ENCODE data around the gene SIGLECL1.
"Not testable (repeated sequence)": the region's sequence is repeated elsewhere in the genome, so short reads cannot be mapped to it uniquely, and the experiment has no call there.

SIGLECL1 gene

DNA sequence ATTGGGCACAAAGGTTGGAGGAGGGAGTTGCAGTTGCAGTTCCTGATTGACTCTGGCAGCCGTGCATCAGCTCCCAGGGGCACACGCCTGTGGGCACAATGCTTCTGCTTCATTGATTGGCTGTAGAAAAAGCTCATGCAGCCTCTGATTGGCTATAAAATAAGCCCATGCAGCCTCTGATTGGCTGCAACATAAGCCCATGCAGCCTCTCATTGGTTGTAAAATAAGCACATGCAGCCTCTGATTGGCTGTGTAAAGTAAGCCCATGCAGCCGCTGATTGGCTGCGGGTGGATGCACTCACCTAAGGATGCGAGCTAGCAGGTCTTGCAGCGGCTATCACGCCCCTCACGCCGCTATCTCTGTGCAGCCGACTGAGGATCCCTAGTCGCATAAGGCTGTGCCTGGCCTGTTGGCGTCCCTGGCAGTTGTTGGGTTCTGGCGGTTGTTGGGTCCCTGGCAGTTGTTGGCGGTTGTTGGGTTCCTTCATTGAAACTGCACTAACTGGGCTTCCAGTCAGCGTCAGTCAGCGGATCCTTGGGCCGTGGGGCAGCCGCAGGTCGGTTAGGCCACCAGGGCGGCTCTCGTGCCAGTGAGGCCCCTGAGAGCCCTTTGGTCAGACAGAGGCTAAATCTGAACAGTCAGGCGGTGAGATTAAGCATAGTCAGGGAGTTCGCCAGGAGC lies at the start of gene SIGLECL1:
Gene SIGLECL1 (plus strand): TSS at position 295 of the 682 bp plus-strand sequence. CDS start 12,993 bp downstream, outside the sequence.
- Mint-ChIP-seq H3K4me1 (no peaks in the 10 kb centered on the region), H3K4me3 (no peak within 1 kb of the TSS), H3K27me3 (peaks cover 31% of the 10 kb centered on the region), H3K27ac (no peak within 1 kb of the TSS), H3K9me3 (peaks cover 3% of the 10 kb centered on the region), H3K36me3 (no peaks in the 10 kb centered on the region)
- no peak for ATAC-seq

- Mint-ChIP-seq H3K27me3 (peaks cover 37% of the 10 kb centered on the region), H3K4me1 (no peaks in the 10 kb centered on the region), H3K9me3 (no peaks in the 10 kb centered on the region), H3K27ac (no peak overlapping the region), H3K36me3 (no peaks in the 10 kb centered on the region), H3K4me3 (no peak overlapping the region)
- no peak for ATAC-seq
These were observed 49.2 kb upstream of the SIGLECL1 start for GRCh38 chr19:51201712-51202111.

- no peaks in the 10 kb centered on the region for H3K4me1 Mint-ChIP-seq
- H3K36me3 Mint-ChIP-seq: no peaks in the 10 kb centered on the region
- H3K27me3 Mint-ChIP-seq: peaks cover 49% of the 10 kb centered on the region
- H3K9me3 Mint-ChIP-seq: no peaks in the 10 kb centered on the region
- H3K4me3 Mint-ChIP-seq: no peak overlapping the region
- no peak for ATAC-seq
- H3K27ac Mint-ChIP-seq: no peak overlapping the region
These were observed 47.0 kb upstream of the SIGLECL1 start for GRCh38 chr19:51203916-51204315.

DNA sequence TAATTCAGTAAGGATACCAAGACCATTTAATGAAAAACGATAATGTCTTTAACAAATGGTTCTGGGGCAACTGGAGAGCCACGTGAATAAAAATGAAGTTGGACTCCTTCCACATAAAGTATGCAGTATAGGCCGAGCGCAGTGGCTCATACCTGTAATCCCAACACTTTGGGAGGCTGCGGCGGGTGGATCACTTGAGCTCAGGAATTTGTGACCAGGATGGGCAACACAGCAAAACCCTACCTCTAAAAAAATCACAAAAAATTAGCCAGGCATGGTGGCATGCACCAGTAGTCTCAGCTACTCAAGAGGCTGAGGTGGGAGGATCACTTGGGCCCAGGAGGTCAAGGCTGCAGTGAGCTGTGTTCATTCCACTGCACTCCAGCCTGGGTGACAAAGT lies 46.6 kb upstream of the SIGLECL1 start:
- Mint-ChIP-seq H3K27ac (no peak overlapping the region), H3K4me3 (no peak overlapping the region), H3K9me3 (no peaks in the 10 kb centered on the region), H3K36me3 (no peaks in the 10 kb centered on the region), H3K4me1 (no peaks in the 10 kb centered on the region), H3K27me3 (peaks cover 46% of the 10 kb centered on the region)
- no peak for ATAC-seq

DNA sequence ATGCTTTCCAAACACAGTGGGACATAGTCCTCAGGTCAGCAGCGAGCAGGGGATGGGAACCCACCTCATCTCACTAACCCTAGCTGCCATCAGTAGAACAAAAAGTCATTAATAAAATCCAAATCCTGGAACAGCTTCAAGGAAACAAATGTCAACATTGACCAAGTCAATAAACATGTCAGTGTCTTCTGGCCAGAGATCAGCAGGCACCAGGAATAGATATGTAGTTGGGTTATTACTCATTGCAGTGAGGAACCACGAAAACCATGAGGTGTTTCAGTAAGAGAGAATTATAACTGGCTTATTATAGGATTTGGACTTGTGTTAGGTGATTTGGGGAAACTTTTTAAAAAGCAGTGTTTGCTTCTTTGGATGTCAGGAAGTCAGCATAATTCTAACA lies 43.1 kb upstream of the SIGLECL1 start:
- peaks cover 24% of the 10 kb centered on the region for H3K27me3 Mint-ChIP-seq
- ATAC-seq: no peak
- H3K4me1 Mint-ChIP-seq: no peaks in the 10 kb centered on the region

GRCh38 chr19:51210191-51210784 lies 40.6 kb upstream of the SIGLECL1 start:
- no peaks in the 10 kb centered on the region for H3K9me3 Mint-ChIP-seq
- H3K4me3 Mint-ChIP-seq: no peak overlapping the region
- peaks cover 27% of the 10 kb centered on the region for H3K27me3 Mint-ChIP-seq
- H3K36me3 Mint-ChIP-seq: no peaks in the 10 kb centered on the region
- no peak overlapping the region for H3K27ac Mint-ChIP-seq
- no peaks in the 10 kb centered on the region for H3K4me1 Mint-ChIP-seq
- ATAC-seq: no peak

More for the DNA sequence above, 43.1 kb upstream of the SIGLECL1 start:
- H3K9me3 Mint-ChIP-seq: no peaks in the 10 kb centered on the region
- H3K36me3 Mint-ChIP-seq: no peaks in the 10 kb centered on the region
- no peak overlapping the region for H3K27ac Mint-ChIP-seq
- H3K4me3 Mint-ChIP-seq: no peak overlapping the region

DNA sequence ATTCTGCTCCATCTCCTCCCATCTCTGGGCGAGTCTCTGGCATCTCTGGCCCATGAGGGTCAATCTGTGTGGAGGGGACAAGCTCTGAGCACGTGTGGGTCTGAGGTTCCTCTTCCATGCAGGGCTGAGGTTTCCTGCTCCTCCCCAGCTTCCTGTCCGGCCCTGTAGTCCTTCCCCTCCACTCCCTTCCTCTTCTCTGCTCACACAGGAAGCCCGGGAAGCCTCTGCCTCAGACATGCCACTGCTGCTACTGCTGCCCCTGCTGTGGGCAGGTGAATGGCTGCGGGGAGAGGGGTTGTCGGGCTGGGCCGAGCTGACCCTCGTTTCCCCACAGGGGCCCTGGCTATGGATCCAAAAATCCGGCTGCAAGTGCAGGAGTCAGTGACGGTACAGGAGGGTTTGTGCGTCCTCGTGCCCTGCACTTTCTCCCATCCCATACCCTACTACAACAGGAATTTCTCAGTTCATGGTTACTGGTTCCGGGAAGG lies 40.0 kb upstream of the SIGLECL1 start:
- H3K36me3 Mint-ChIP-seq, H3K4me1 Mint-ChIP-seq, H3K27ac Mint-ChIP-seq, H3K4me3 Mint-ChIP-seq, H3K9me3 Mint-ChIP-seq: not testable (repeated sequence)
- peaks cover 33% of the 10 kb centered on the region for H3K27me3 Mint-ChIP-seq
- ATAC-seq: peak; percentile 18

- Mint-ChIP-seq H3K4me3 (no peak overlapping the region), H3K36me3 (no peaks in the 10 kb centered on the region), H3K9me3 (peaks cover 4% of the 10 kb centered on the region), H3K27ac (no peak overlapping the region), H3K4me1 (no peaks in the 10 kb centered on the region), H3K27me3 (peaks cover 39% of the 10 kb centered on the region)
- ATAC-seq: no peak
These were observed 39.0 kb upstream of the SIGLECL1 start for GRCh38 chr19:51211833-51212232.

GRCh38 chr19:51219307-51219706 lies 31.6 kb upstream of the SIGLECL1 start:
- ATAC-seq: no peak
- Mint-ChIP-seq H3K27me3 (peaks cover 37% of the 10 kb centered on the region), H3K4me3 (no peak overlapping the region), H3K36me3 (no peaks in the 10 kb centered on the region), H3K27ac (no peak overlapping the region), H3K4me1 (no peaks in the 10 kb centered on the region), H3K9me3 (peaks cover 4% of the 10 kb centered on the region)

DNA sequence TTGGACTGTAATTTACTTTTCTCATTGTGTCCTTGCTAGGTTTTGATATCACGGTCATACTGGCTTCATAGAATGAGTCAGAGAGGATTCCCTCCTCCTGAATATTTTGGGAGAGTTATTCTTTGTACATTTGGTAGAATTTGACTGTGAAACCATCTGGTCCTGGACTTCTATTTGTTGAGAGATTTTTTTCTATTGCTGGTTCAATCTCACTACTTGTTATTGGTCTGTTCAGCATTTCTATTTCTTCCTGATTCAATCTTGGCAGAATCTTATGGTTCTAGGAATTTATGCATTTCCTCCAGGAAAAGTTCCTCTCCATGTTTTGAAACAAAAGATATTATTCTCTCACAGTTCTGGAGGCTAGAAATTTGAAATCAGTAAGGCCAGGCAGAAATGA lies 30.9 kb upstream of the SIGLECL1 start:
- H3K27me3 Mint-ChIP-seq: peaks cover 43% of the 10 kb centered on the region
- no peak overlapping the region for H3K4me3 Mint-ChIP-seq
- peaks cover 4% of the 10 kb centered on the region for H3K9me3 Mint-ChIP-seq
- ATAC-seq: no peak
- no peaks in the 10 kb centered on the region for H3K4me1 Mint-ChIP-seq
- no peak overlapping the region for H3K27ac Mint-ChIP-seq
- H3K36me3 Mint-ChIP-seq: no peaks in the 10 kb centered on the region

- H3K9me3 Mint-ChIP-seq: peaks cover under 1% of the 10 kb centered on the region
- peaks cover 46% of the 10 kb centered on the region for H3K27me3 Mint-ChIP-seq
- H3K4me3 Mint-ChIP-seq: no peak overlapping the region
- no peaks in the 10 kb centered on the region for H3K4me1 Mint-ChIP-seq
- H3K27ac Mint-ChIP-seq: no peak overlapping the region
- H3K36me3 Mint-ChIP-seq: no peaks in the 10 kb centered on the region
- ATAC-seq: no peak
These were observed 29.9 kb upstream of the SIGLECL1 start for GRCh38 chr19:51220996-51221395.

DNA sequence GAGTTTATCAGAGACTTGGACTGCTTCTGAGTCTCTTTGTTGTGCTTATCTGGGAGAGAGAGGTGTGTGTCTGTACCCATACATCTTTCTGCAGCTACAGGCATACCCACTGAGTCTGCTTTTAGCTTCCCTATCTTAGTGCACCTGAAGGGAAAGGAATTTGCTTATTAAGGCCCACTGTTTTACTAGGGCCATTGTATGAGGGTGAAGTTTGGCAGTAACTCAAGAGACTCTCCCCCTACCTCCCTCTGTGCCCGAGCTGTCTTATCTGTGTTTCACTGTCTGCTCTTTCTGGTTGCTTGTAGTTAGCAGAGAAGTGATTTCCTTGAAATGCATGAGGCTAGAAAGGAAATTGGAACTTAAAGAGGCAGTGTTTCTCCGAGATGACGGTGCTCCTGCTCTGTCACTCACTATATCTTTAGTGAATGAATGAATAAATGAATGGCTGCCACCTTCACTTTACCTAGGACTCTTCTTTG lies 26.7 kb upstream of the SIGLECL1 start:
- H3K9me3 Mint-ChIP-seq: no peaks in the 10 kb centered on the region
- H3K36me3 Mint-ChIP-seq: no peaks in the 10 kb centered on the region
- no peak for ATAC-seq
- no peak overlapping the region for H3K27ac Mint-ChIP-seq
- no peak overlapping the region for H3K4me3 Mint-ChIP-seq
- no peaks in the 10 kb centered on the region for H3K4me1 Mint-ChIP-seq
- H3K27me3 Mint-ChIP-seq: peaks cover 53% of the 10 kb centered on the region

GRCh38 chr19:51224898-51225393 lies 25.9 kb upstream of the SIGLECL1 start, which contains the start of gene CD33:
Gene CD33, plus strand, starts transcription at chr19:51225080. Its CDS starts 39 bp downstream, at chr19:51225119.
- not testable (repeated sequence) for H3K36me3 Mint-ChIP-seq, H3K4me1 Mint-ChIP-seq

DNA sequence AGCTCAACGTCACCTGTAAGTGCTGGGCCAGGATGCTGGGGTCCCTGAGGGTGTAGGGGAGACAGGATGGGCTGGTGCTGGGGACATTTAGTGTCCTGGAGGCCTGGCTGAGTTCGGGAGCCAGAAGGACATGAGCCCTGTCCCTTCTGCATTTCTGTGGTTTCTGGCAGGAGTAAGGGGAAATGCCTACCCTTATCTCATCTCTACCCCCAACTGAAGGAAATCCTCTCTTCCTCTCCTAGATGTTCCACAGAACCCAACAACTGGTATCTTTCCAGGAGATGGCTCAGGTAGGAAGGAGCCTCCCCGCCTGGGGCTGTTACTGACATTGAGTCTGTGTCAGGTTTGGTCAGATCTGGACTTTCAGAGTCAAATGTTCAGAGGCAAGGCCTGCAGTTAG lies 24.8 kb upstream of the SIGLECL1 start:
- Mint-ChIP-seq H3K4me3 (no peak overlapping the region), H3K27me3 (peaks cover 72% of the 10 kb centered on the region), H3K9me3 (no peaks in the 10 kb centered on the region), H3K27ac (no peak overlapping the region), H3K36me3 (no peaks in the 10 kb centered on the region), H3K4me1 (no peaks in the 10 kb centered on the region)
- ATAC-seq: no peak

More at GRCh38 chr19:51224898-51225393, 25.9 kb upstream of the SIGLECL1 start, which contains the start of gene CD33:
- not testable (repeated sequence) for ATAC-seq, H3K9me3 Mint-ChIP-seq, H3K27ac Mint-ChIP-seq
- peak within 1 kb of the TSS; percentile 9 for H3K4me3 Mint-ChIP-seq
- peaks cover 61% of the 10 kb centered on the region for H3K27me3 Mint-ChIP-seq

GRCh38 chr19:51227326-51227725 lies 23.6 kb upstream of the SIGLECL1 start:
- no peak for ATAC-seq
- Mint-ChIP-seq H3K4me3 (no peak overlapping the region), H3K27ac (no peak overlapping the region), H3K9me3 (peaks cover 3% of the 10 kb centered on the region), H3K4me1 (no peaks in the 10 kb centered on the region), H3K27me3 (peaks cover 83% of the 10 kb centered on the region), H3K36me3 (no peaks in the 10 kb centered on the region)

- no peak overlapping the region for H3K4me3 Mint-ChIP-seq
- no peak overlapping the region for H3K27ac Mint-ChIP-seq
- H3K9me3 Mint-ChIP-seq: peaks cover 7% of the 10 kb centered on the region
- H3K27me3 Mint-ChIP-seq: peaks cover 83% of the 10 kb centered on the region
- no peaks in the 10 kb centered on the region for H3K4me1 Mint-ChIP-seq
- no peaks in the 10 kb centered on the region for H3K36me3 Mint-ChIP-seq
- no peak for ATAC-seq
These were observed 22.9 kb upstream of the SIGLECL1 start for GRCh38 chr19:51227966-51228365.
